ENCODE data around the gene FADS3. TPM values are rescaled to one million over a fixed set of nuclear protein-coding genes. Genes with fewer than 3 reads are reported as not detected.

FADS3 gene
- total RNA-seq, 3 donors from 2014 or later (not counting 1 experiment from before 2014, with no cell fraction given) = 10.8 to 17.8 (median 11.5) TPM

GRCh38 chr11:61925736-61926135, 34.4 kb upstream of the FADS3 start:
- Histone ChIP-seq H3K27ac (ENCODE audit: low read length) (no peak overlapping the region), H3K36me3 (ENCODE audit: control insufficient read depth, insufficient read depth, low read length) (no peaks in the 10 kb centered on the region), H3K27me3 (ENCODE audit: control insufficient read depth, insufficient read depth, low read length) (no peaks in the 10 kb centered on the region), H3K9me3 (ENCODE audit: control insufficient read depth, insufficient read depth, low read length) (no peaks in the 10 kb centered on the region), H3K4me1 (ENCODE audit: control insufficient read depth, insufficient read depth, low read length) (peaks cover 7% of the 10 kb centered on the region), H3K4me3 (ENCODE audit: low read length) (no peak overlapping the region)
- DNase-seq (no peak), ATAC-seq (no peak)
- Mint-ChIP-seq H3K9me3 (no peaks in the 10 kb centered on the region), H3K4me1 (no peaks in the 10 kb centered on the region), H3K27me3 (ENCODE audit: low read depth in 2 of 2) (peaks cover 16 to 21% of the 10 kb centered on the region in 2 donors), H3K36me3 (no peaks in the 10 kb centered on the region), H3K4me3 (no peak overlapping the region), H3K27ac (no peak overlapping the region)
- 93% methylated on average over 2 of the region's 2 CpGs for WGBS (ENCODE audit: insufficient coverage)
- intact Hi-C loops (cut with micrococcal nuclease) = no loop called here
- TF ChIP-seq CTCF (IDR thresholded peaks at IDR 0.05) = no peak

GRCh38 chr11:61924064-61924455, 32.7 kb upstream of the FADS3 start:
- Histone ChIP-seq H3K9me3 (ENCODE audit: control insufficient read depth, insufficient read depth, low read length) (no peaks in the 10 kb centered on the region), H3K4me3 (ENCODE audit: low read length) (no peak overlapping the region), H3K36me3 (ENCODE audit: control insufficient read depth, insufficient read depth, low read length) (no peaks in the 10 kb centered on the region), H3K4me1 (ENCODE audit: control insufficient read depth, insufficient read depth, low read length) (peaks cover 7% of the 10 kb centered on the region), H3K27ac (ENCODE audit: low read length) (no peak overlapping the region), H3K27me3 (ENCODE audit: control insufficient read depth, insufficient read depth, low read length) (no peaks in the 10 kb centered on the region)
- 81% methylated on average over 6 of the region's 6 CpGs for WGBS (ENCODE audit: insufficient coverage)
- Mint-ChIP-seq H3K4me3 (no peak overlapping the region), H3K27me3 (ENCODE audit: low read depth in 2 of 2) (peaks cover 25 to 28% of the 10 kb centered on the region in 2 donors), H3K9me3 (no peaks in the 10 kb centered on the region), H3K27ac (no peak overlapping the region), H3K36me3 (no peaks in the 10 kb centered on the region), H3K4me1 (no peaks in the 10 kb centered on the region)
- ATAC-seq (no peak), DNase-seq (no peak)
- intact Hi-C loops (cut with micrococcal nuclease) = no loop called here
- no peak for TF ChIP-seq CTCF (IDR thresholded peaks at IDR 0.05)

GRCh38 chr11:61923166-61924063, 32.1 kb upstream of the FADS3 start:
- Mint-ChIP-seq H3K4me3 (no peak overlapping the region), H3K27me3 (ENCODE audit: low read depth in 2 of 2) (peaks cover 32 to 34% of the 10 kb centered on the region in 2 donors), H3K4me1 (no peaks in the 10 kb centered on the region), H3K27ac (no peak overlapping the region), H3K9me3 (no peaks in the 10 kb centered on the region), H3K36me3 (no peaks in the 10 kb centered on the region)
- intact Hi-C loops (cut with micrococcal nuclease) = no loop called here
- WGBS (ENCODE audit: insufficient coverage) = 74% methylated on average over 18 of the region's 18 CpGs
- Histone ChIP-seq H3K27ac (ENCODE audit: low read length) (no peak overlapping the region), H3K4me1 (ENCODE audit: control insufficient read depth, insufficient read depth, low read length) (peaks cover 7% of the 10 kb centered on the region), H3K36me3 (ENCODE audit: control insufficient read depth, insufficient read depth, low read length) (no peaks in the 10 kb centered on the region), H3K27me3 (ENCODE audit: control insufficient read depth, insufficient read depth, low read length) (peaks cover 3% of the 10 kb centered on the region), H3K4me3 (ENCODE audit: low read length) (no peak overlapping the region), H3K9me3 (ENCODE audit: control insufficient read depth, insufficient read depth, low read length) (no peaks in the 10 kb centered on the region)
- no peak for TF ChIP-seq CTCF (IDR thresholded peaks at IDR 0.05)
- DNase-seq (peak in 1 of 2 donors; percentile 5), ATAC-seq (no peak)
